GM21526 (cell line): ENCODE results near the gene ABLIM1.

Experiments
- ATAC-seq: cut with Tn5 transposase; IDR thresholded peaks from one replicate; pipeline ENCODE4 v1.9.1; 2021; ENCODE audit warnings: moderate library complexity; ENCODE audit not compliant: unreplicated experiment, low FRiP score

The ABLIM1 gene

GRCh38 chr10:114593816-114594468, 64.1 kb downstream of the ABLIM1 start:
- no peak for ATAC-seq

- no peak for ATAC-seq
Measured at GRCh38 chr10:114593240-114593792, 64.8 kb downstream of the ABLIM1 start.

GRCh38 chr10:114590993-114591392, 67.1 kb downstream of the ABLIM1 start:
- no peak for ATAC-seq

GRCh38 chr10:114584419-114584818, 73.7 kb downstream of the ABLIM1 start:
- no peak for ATAC-seq

- ATAC-seq, result no peak
Measured at GRCh38 chr10:114581071-114581470, 77.0 kb downstream of the ABLIM1 start.

GRCh38 chr10:114577133-114577532, 80.9 kb downstream of the ABLIM1 start:
- ATAC-seq, result no peak

GRCh38 chr10:114576716-114577115, 81.4 kb downstream of the ABLIM1 start:
- no peak for ATAC-seq

- ATAC-seq, result no peak
Measured at GRCh38 chr10:114576132-114576487, 82.0 kb downstream of the ABLIM1 start.

- no peak for ATAC-seq
Measured at GRCh38 chr10:114575417-114576131, 82.5 kb downstream of the ABLIM1 start.

GRCh38 chr10:114573330-114574045, 84.6 kb downstream of the ABLIM1 start:
- no peak for ATAC-seq

- no peak for ATAC-seq
Measured at GRCh38 chr10:114571316-114571999, 86.6 kb downstream of the ABLIM1 start.

- no peak for ATAC-seq
Measured at GRCh38 chr10:114566064-114566463, 92.0 kb downstream of the ABLIM1 start.

GRCh38 chr10:114565066-114565465, 93.0 kb downstream of the ABLIM1 start:
- ATAC-seq, result no peak

- ATAC-seq, result no peak
Measured at GRCh38 chr10:114561008-114561523, 97.0 kb downstream of the ABLIM1 start.

GRCh38 chr10:114560144-114560543, 97.9 kb downstream of the ABLIM1 start:
- ATAC-seq, result no peak

- no peak for ATAC-seq
Measured at GRCh38 chr10:114559636-114560035, 98.4 kb downstream of the ABLIM1 start.

GRCh38 chr10:114557854-114558253, 100.2 kb downstream of the ABLIM1 start:
- ATAC-seq, result no peak

- no peak for ATAC-seq
Measured at GRCh38 chr10:114556236-114557122, 101.6 kb downstream of the ABLIM1 start.

- no peak for ATAC-seq
Measured at GRCh38 chr10:114553436-114553835, 104.6 kb downstream of the ABLIM1 start.

GRCh38 chr10:114552050-114552449, 106.0 kb downstream of the ABLIM1 start:
- no peak for ATAC-seq
